NCI-H524 (cell line): ENCODE measurements around the gene NUDC.

Experiments used
- DNase-seq, 2 experiments: peaks; one replicate each; lab custom pipeline; 2025; lab: John Stamatoyannopoulos, UW

The NUDC gene

DNA sequence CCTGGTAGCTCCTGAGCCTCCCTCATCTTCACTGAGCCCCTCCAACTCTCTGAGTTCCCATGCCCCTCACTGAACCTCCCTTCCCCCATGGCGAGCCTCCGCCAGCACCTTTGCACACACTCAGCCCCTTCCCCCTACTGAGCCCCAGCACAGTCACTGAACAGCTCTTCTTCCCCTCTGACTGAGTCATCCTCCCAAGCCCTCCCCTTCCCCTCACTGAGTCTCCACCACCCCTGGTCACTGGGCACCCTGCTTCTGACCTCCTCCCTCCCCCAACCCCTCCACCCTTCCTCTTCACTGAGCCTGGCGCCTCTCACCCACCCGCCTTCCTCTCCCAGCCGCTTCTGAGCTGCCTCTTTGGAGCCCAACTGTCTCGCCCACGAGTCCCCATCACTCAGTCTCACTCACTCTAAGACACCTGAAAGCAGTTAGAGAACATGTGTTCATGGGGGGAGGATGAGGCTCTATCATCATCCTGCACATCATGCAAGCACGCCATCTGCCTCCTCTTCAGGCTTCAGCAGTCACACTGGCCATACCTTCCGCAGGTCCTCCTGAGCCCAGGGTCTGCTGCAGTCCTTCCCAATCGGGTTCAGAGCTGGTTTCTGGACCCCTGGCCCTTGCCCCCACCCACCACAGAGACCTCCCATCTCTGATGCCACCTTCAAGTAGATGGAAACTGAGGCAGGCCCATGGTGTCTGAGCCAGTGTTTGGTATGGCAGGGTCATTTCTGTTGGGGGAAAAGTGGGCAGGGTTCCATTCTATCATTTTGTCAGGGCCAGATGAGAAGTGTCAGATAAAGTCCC, 70.0 kb downstream of the NUDC start:
- DNase-seq, result peak; percentile 72 to 90

DNA sequence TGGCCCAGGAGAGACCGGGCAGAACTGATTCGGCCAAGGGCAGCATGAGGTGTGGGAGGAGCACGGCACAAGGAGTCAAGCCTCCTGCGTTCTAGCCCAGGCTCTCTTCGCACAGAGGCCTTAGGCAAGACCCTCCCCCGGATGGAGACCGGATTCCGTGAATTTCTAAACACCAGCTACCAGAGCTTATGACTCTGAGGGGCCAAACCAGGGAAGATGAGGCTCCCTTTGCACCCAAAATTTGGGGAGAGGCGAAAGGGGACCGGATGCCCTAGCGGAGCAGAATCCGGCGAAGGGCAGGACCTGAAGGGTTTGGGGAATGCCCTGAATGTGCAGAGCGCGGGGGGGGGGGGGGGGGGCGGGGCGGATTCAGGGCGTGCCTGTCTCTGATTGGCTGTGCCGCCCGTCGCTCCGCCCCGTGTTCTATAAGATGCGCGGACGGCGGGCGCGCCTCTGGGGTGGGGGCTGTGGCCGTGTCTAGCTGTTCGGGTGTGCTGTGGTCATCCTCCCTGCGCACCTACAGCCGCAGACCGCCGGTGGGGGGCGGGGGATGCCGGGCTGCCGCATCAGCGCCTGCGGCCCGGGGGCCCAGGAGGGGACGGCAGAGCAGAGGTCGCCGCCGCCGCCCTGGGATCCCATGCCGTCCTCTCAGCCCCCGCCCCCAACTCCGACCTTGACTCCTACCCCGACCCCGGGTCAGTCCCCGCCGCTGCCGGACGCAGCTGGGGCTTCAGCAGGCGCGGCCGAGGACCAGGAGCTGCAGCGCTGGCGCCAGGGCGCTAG, 71.9 kb downstream of the NUDC start, which contains the start of gene TRNP1:
Gene TRNP1 (plus strand): TSS at position 456 of the 783 bp plus-strand sequence. CDS start 95 bp downstream, at position 551.
- DNase-seq, result peak; percentile 63 to 78

DNA sequence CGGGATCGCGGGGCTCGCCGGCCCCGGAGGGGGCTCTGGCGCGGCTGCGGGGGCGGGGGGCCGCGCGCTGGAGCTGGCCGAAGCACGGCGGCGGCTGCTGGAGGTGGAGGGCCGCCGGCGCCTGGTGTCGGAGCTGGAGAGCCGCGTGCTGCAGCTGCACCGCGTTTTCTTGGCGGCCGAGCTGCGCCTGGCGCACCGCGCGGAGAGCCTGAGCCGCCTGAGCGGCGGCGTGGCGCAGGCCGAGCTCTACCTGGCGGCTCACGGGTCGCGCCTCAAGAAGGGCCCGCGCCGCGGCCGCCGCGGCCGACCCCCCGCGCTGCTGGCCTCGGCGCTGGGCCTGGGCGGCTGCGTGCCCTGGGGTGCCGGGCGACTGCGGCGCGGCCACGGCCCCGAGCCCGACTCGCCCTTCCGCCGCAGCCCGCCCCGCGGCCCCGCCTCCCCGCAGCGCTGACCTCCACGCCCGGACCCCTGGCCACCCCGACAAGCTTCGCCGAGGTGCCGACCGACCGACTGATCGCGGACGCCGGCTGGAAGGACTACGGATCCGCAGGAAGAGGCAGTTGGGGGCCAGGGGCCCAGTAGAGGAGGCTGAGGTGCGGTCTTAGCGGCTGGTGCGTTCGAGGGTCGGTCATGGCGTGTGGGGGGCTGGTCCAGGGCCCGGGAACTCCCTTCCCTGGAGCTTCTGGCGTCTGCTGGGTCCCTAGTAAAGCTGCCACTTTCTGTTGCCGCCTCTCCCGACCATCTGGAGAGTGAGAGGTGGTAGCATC, 72.7 kb downstream of the NUDC start:
- peak; percentile 22 to 56 for DNase-seq

DNA sequence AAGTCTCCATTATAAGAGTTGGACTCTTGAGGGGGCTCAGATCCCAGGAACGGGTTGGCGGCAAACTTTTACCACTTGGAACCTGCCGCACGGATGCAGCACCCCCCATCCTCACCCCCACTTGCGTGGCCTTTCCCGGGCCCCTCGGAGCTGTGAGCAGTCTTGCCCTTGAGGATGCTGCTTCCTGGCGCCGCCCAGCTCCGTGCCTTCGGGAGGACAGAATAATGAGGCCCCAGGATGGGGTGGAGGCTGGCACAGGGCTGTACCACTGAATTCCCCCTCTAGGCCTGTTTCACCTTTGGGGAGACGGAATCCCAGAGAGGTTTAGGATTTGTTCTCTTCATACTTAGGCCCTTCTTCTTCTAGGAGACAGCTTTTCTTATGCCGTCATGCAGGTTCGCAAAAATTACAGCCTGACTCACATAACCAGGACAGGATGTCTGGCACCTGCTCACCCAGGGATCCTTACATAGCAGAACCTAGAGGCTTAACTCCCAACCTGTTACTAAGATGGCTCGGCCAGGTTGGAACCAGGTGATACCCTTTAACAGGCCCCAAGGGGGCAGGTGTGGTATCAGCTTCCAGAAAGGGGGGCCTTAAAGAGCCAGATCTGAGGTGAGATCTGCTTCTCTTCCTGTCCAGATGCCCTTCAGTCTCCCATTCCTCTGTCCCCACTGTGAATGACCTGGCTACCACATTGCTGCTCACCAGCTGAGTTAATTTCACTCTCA, 73.4 kb downstream of the NUDC start:
- DNase-seq, result no peak

DNA sequence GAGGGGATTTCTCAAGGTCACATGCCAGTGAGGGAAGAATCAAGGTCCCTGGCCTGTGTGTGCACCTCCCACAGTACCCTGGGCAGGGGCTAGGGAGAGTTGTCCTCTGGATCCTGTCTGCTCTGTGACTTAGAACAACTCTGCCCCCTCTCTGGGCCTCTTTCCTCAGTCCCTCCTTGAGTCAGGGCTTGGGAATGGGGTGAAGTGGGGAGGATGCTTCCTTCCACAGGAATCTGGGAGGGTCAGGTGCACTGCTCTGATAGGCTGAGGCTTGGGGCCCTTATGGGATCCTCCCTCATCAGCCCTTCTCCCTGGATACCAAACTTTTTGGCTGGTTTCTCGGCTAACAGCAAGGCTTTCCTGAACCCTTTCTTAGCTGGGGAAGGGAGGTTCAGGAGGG, 74.5 kb downstream of the NUDC start:
- DNase-seq, result no peak
